GM19397 (cell line): Measurements from ENCODE around the gene CYB5R4.

ENCODE experiments used
- ATAC-seq: cut with Tn5 transposase; IDR thresholded peaks from one replicate; pipeline ENCODE4 v1.9.1; 2021; ENCODE audit warnings: mild to moderate bottlenecking, moderate library complexity; ENCODE audit not compliant: unreplicated experiment

Gene CYB5R4

GRCh38 chr6:83976037-83976755, 116.7 kb downstream of the CYB5R4 start:
- no peak for ATAC-seq

DNA sequence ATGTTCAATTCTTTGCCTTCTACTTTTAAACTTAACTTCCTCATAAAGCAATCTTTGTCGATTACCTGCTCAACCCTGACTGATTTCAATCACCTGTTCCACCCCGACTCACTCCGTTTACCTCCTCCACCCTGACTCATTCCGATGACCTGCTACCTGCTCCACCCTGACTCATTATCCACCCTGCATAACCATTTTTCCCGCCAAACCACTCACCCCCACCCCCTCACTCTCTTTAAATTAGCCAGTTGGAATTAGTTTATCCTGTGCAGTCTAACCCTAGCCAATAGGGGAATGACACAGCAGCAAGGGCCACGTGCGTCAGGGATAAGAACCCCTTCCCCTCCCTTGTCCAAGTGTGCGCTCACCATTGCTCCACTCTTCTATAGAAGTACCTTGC, 117.4 kb downstream of the CYB5R4 start:
- no peak for ATAC-seq

GRCh38 chr6:83978324-83978734, 118.8 kb downstream of the CYB5R4 start:
- no peak for ATAC-seq

DNA sequence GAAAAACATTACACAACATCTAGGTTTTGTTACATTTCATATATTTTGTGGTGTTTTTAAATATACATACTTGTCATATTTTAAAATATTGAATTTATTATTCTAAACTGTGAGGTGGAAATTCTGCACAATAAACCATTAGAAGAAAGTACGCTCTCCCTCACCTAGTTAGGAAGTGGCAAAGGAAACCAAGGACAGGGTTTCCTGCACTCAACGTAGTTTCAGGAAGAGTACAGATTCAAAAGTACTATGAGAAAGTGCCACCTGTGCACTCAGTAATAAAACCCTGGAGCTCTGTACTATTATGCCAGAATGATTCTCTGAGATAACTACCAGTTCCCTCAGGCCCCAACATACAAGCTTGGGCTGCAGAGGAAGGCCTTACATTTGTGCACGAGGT, 119.5 kb downstream of the CYB5R4 start:
- no peak for ATAC-seq

GRCh38 chr6:83984411-83984810, 124.9 kb downstream of the CYB5R4 start:
- ATAC-seq = no peak

DNA sequence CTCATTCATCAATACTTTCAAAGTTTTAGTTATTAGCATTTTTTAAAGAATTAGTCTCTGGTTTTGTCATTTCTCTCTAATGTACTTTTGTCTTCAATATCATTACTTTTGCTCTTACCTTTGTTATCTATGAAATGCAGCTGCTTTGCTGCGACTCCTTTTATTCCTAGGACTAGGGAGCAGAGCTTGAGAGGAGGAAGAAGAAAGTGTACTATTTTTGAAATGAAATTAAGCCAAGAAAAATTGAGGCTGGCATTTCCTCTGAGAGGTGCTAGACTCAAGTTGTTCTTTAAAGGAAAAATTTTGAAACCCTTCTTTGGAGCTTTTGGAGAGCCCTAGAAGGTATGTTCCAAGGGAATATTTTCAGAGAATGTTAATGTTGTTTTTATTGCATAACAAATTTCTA, 125.8 kb downstream of the CYB5R4 start:
- no peak for ATAC-seq

- no peak for ATAC-seq
These were observed 126.2 kb downstream of the CYB5R4 start for GRCh38 chr6:83985715-83986114.

DNA sequence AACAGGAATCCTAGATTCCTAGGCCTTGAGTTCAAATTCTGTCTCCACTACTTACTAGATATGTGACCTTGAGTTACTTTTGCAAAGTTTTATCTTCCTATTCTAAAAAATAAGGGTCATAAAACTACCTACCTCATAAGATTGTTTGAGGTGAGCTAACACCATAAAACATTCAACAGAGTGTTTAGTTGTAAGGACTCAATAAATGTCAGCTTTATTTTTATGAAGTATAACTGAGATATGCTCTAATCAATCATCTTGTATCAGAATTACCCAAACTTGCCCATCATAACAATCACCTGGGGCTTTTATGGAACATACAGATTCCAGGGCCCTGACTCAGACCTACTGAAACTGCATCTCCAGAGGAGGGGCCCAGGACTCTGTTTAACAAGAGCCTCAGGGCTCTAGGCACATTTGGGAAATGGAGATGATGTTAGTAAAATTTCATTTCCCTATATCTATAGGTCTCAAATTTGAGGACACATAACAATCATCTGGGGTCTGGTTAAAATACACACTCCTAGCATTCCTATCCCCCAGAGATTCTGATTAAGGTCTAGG, 138.6 kb downstream of the CYB5R4 start:
- ATAC-seq = no peak

GRCh38 chr6:84001119-84001518, 141.6 kb downstream of the CYB5R4 start:
- no peak for ATAC-seq

DNA sequence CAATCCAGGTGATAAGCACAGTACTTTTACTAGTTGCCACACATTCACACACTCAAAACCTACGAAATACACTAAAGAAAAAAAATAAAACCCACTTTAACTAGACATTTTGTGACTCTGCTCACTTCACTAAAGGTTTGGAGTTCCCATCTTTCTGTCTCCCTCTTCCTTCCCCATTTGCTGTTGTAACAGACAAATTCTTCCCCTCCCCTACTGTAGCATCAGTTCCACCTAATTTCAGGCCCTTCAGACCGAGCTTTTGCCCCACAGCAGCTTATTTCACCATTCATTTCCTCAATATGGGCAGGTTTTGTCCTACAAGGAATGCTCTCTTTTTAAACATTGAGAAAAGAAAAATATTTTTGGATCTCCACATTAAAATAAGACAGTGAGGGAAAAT, 142.7 kb downstream of the CYB5R4 start:
- ATAC-seq = no peak

DNA sequence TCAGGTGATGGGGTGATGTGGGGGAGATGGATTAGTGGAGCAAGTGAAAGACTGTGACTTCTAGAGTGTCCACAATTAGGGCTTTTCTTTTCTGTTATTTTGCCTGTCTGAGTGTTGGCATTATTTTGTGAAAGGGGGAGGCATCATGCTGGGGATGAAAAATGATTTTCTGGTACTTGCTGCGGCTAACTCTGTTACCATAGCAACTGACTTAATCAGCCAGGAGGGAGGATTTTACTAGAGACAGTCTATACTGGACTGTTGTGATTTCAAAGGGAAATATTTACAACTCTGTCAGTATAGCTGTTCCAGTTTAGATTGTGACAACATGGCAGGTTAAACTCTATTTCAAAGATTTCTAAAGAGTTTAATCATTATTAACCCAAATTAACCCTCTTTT, 143.6 kb downstream of the CYB5R4 start:
- no peak for ATAC-seq

DNA sequence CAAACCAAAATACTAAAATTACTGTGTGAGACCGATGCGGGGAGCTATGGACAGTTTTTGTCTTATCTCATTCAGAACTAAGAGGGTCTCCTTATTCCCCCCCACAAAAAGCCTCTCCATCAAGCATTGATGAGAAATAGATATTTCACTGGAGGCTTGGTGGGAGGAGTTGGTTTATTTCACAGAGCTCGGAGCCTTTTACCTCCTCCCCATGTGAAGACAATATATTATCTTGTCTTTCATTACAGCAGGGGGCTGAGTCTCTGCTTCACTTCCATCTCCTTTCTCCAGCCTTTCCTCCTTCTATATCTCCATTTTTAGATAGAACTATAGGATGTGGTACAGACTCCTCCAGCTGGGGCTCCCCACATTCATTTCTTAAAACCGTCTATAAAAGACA, 144.2 kb downstream of the CYB5R4 start:
- no peak for ATAC-seq

DNA sequence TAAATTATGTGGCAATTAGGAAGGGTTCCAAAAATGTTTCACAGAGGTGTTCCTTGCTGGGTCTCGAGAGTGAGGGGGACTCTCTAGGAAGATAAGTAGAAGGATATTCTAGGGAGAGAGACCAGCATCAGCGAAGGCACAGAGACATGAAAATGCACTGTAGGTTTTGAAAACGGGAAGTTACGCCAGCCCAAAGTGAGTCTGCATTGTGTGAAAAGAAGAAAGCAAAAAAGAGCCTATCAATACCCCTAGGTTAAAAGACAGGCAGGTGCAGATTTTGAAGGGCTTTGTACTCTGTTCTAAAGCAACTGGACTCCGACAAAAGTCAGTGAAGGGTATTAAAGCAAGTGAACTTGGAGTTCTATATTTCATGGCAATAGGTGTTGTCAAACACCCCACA, 148.4 kb downstream of the CYB5R4 start:
- ATAC-seq = no peak

DNA sequence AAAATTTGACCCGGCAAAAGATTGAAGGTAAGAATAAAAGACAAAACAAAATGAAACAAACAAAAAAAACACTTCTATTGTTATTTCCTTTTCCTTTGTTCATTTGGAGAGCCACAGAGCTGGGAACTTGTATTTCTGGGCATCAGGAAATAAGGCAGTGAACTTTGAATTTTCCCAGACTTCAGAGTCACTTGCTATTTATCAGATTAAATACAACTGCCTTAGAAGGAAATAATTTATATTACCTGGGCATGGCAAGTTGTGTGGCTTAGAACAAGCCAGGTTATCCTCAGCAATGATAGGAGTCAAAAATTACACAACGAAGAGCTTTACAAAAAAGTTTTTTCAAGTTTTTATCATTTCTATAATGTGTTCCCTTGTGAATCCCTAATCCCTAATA, 153.9 kb downstream of the CYB5R4 start:
- no peak for ATAC-seq

DNA sequence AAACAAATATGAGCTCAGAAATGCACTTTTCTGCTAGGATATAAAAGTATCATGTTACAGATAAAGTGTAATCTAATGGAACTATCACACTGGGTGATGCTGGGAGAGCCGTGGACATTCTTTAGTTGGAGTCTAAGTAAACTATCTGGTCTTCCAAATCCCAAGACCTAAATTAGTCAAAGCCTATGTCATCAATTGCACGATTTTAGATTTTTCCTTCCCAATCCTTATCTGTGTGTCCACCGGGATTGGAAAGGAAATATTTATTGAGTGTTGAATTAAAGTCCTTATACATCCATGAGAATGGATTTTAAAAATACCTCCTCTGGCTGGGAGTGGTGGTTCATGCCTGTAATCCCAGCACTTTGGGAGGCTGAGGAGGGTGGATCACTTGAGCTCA, 154.4 kb downstream of the CYB5R4 start:
- no peak for ATAC-seq

DNA sequence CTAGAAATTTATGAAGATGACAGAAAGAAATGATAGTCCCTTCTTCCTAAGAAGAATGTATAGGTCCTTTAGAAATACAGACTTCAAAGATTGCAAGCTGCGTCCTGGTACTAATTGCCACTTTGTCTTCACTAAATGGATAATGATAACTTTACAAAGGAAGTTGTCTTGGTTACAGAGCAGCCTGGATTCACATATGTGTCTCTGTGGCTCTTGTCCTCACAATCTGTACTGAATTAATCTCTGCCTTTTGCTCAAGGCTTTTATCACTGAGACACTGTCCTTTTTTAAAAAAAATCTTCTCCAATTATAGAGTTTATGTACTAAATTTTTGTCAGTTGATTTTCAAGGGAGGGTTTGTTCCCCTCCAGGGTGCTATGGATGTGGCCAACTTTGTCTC, 156.5 kb downstream of the CYB5R4 start:
- no peak for ATAC-seq
